IMR-90 (cell line): Measurements from ENCODE around the gene XRCC3. TPM values are rescaled to one million over a fixed set of nuclear protein-coding genes. Genes with fewer than 3 reads are reported as not detected.

Experiments
- ATAC-seq: fragments of 200-7000 bp; cut with Tn5 transposase; 2 replicates; pipeline ENCODE4 v1.9.1; 2020; ENCODE audit warnings: low read depth, mild to moderate bottlenecking, moderate library complexity
- BruUV-seq: library from RNA; stranded (reverse); fragments of 400-500 nt; replicated peaks from 2 replicates; lab custom pipeline; 2021; lab: Mats Ljungman, UMichigan
- CTCF ChIA-PET: fragments of 300-600 bp; formaldehyde crosslinking; extraction: SDS; loops from one replicate; lab custom pipeline; 2021; ENCODE audit warnings: antibody characterized with exemption; lab: Yijun Ruan, JAX
- POLR2A ChIA-PET: fragments of 300-600 bp; sonication (Branson Sonifier 250); formaldehyde crosslinking; loops from one replicate; lab custom pipeline; 2022; ENCODE audit warnings: antibody characterized with exemption; ENCODE audit not compliant: unreplicated experiment; lab: Charles Lee
- DNase-seq: peaks from one replicate; pipeline ENCODE4 v3.0.0; 2013
- H2AFZ ChIP-seq: replicated peaks from 2 replicates; pipeline ENCODE3; 2013; ENCODE audit warnings: low read length, mild to moderate bottlenecking; ENCODE audit not compliant: poor library complexity
- H2AK5ac ChIP-seq: 2 replicates; pipeline ENCODE4 v1.6.1; 2013; ENCODE audit warnings: low read depth, low read length, inconsistent platforms
- H2AK9ac ChIP-seq: replicated peaks from 2 replicates; pipeline ENCODE3; 2013; ENCODE audit warnings: mild to moderate bottlenecking, low read depth, low read length, moderate library complexity; ENCODE audit not compliant: poor library complexity
- H2BK120ac ChIP-seq: 2 replicates; pipeline ENCODE4 v1.6.1; 2013; ENCODE audit warnings: low read depth, low read length, inconsistent platforms
- H2BK15ac ChIP-seq: 3 replicates; pipeline ENCODE4 v1.6.1; 2013; ENCODE audit warnings: low read depth, low read length, inconsistent platforms
- H2BK20ac ChIP-seq: 2 replicates; pipeline ENCODE4 v1.6.1; 2013; ENCODE audit warnings: low read depth, mild to moderate bottlenecking, inconsistent platforms, low read length, moderate library complexity
- H2BK5ac ChIP-seq: 2 replicates; pipeline ENCODE4 v1.6.1; 2013; ENCODE audit warnings: mild to moderate bottlenecking, low read depth, low read length, inconsistent platforms; ENCODE audit not compliant: poor library complexity, severe bottlenecking
- H3K14ac ChIP-seq: replicated peaks from 2 replicates; pipeline ENCODE4 v1.6.1; 2013; ENCODE audit warnings: low read depth, low read length, inconsistent platforms
- H3K18ac ChIP-seq: 2 replicates; pipeline ENCODE4 v1.6.1; 2013; ENCODE audit warnings: low read depth, low read length, control low read depth
- H3K23ac ChIP-seq: 2 replicates; pipeline ENCODE4 v1.6.1; 2013; ENCODE audit warnings: low read depth, low read length, inconsistent platforms
- H3K27ac ChIP-seq: 2 replicates; pipeline ENCODE4 v1.5.1; 2013; ENCODE audit warnings: mild to moderate bottlenecking, control low read depth, low read length; ENCODE audit not compliant: insufficient read depth
- H3K27me3 ChIP-seq: 2 replicates; pipeline ENCODE4 v1.6.1; 2013; ENCODE audit warnings: low read length; ENCODE audit not compliant: control insufficient read depth, insufficient read depth
- H3K36me3 ChIP-seq: 2 replicates; pipeline ENCODE4 v1.6.1; 2013; ENCODE audit warnings: low read length, mixed read lengths; ENCODE audit not compliant: control insufficient read depth, insufficient read depth
- H3K4ac ChIP-seq: 2 replicates; pipeline ENCODE4 v1.6.1; 2013; ENCODE audit warnings: low read depth, low read length, inconsistent platforms
- H3K4me1 ChIP-seq: 2 replicates; pipeline ENCODE4 v1.6.1; 2013; ENCODE audit warnings: low read length, mixed read lengths; ENCODE audit not compliant: control insufficient read depth, insufficient read depth
- H3K4me2 ChIP-seq: 2 replicates; pipeline ENCODE4 v1.6.1; 2013; ENCODE audit warnings: low read depth, mild to moderate bottlenecking, control low read depth, low read length, moderate library complexity
- H3K4me3 ChIP-seq: 2 replicates; pipeline ENCODE4 v1.5.1; 2013; ENCODE audit warnings: low read depth, mild to moderate bottlenecking, control low read depth, low read length, moderate library complexity; ENCODE audit not compliant: insufficient read depth
- H3K56ac ChIP-seq: 2 replicates; pipeline ENCODE4 v1.6.1; 2013; ENCODE audit warnings: low read length, inconsistent platforms; ENCODE audit not compliant: insufficient read depth; ENCODE audit errors: extremely low read depth
- H3K79me1 ChIP-seq, 2 experiments: 2 replicates each; pipeline ENCODE4 v1.6.1; 2013; ENCODE audit warnings: low read length in 2 of 2, inconsistent platforms in 1 of 2, low read depth in 1 of 2
- H3K9ac ChIP-seq: 2 replicates; pipeline ENCODE4 v1.6.1; 2013; ENCODE audit warnings: low read depth, low read length, control low read depth
- H3K9me1 ChIP-seq: 2 replicates; pipeline ENCODE4 v1.6.1; 2013; ENCODE audit warnings: low read length, inconsistent platforms; ENCODE audit not compliant: insufficient read depth
- H3K9me3 ChIP-seq: 2 replicates; pipeline ENCODE4 v1.6.1; 2013; ENCODE audit warnings: low read length; ENCODE audit not compliant: control insufficient read depth, insufficient read depth
- H4K20me1 ChIP-seq: 2 replicates; pipeline ENCODE4 v1.6.1; 2013; ENCODE audit warnings: low read length, inconsistent platforms; ENCODE audit not compliant: insufficient read depth
- H4K5ac ChIP-seq: 2 replicates; pipeline ENCODE4 v1.6.1; 2013; ENCODE audit warnings: mild to moderate bottlenecking, low read depth, low read length, control low read depth
- H4K8ac ChIP-seq, 2 experiments: 2 replicates each; pipeline ENCODE4 v1.6.1; 2013; ENCODE audit warnings: low read depth in 2 of 2, low read length in 2 of 2, control low read depth in 1 of 2, inconsistent platforms in 1 of 2
- H4K91ac ChIP-seq: 2 replicates; pipeline ENCODE4 v1.6.1; 2013; ENCODE audit warnings: low read depth, low read length, inconsistent platforms; ENCODE audit not compliant: insufficient read depth
- CHD1 ChIP-seq: IDR thresholded peaks from 2 replicates; pipeline ENCODE4 v1.6.1; 2012; ENCODE audit warnings: low read depth, low read length, improper control_type of control experiment
- ELK1 ChIP-seq: fragments of 150-350 bp; IDR thresholded peaks from 2 replicates; pipeline ENCODE4 v1.6.1; 2016; ENCODE audit warnings: low read depth, mild to moderate bottlenecking, low read length, moderate library complexity, borderline replicate concordance
- FOS ChIP-seq: fragments of 150-350 bp; IDR thresholded peaks from 2 replicates; pipeline ENCODE4 v1.6.1; 2016; ENCODE audit warnings: low read depth, low read length
- MAFK ChIP-seq: IDR thresholded peaks from 2 replicates; pipeline ENCODE4 v1.6.1; 2012; ENCODE audit warnings: low read depth, low read length, improper control_type of control experiment
- MAZ ChIP-seq: IDR thresholded peaks from 2 replicates; pipeline ENCODE4 v1.6.1; 2012; ENCODE audit warnings: low read depth, mild to moderate bottlenecking, low read length, improper control_type of control experiment, moderate library complexity, borderline replicate concordance
- MXI1 ChIP-seq: IDR thresholded peaks from 2 replicates; pipeline ENCODE4 v1.6.1; 2012; ENCODE audit warnings: low read depth, mild to moderate bottlenecking, low read length, moderate library complexity, borderline replicate concordance
- NFE2L2 ChIP-seq: fragments of 150-350 bp; IDR thresholded peaks from 2 replicates; pipeline ENCODE4 v1.6.1; 2016; ENCODE audit warnings: low read depth, mild to moderate bottlenecking, low read length
- POLR2A ChIP-seq: IDR thresholded peaks from 2 replicates; pipeline ENCODE4 v1.6.1; 2012; ENCODE audit warnings: mild to moderate bottlenecking, low read depth, low read length
- RAD21 ChIP-seq: IDR thresholded peaks from 2 replicates; pipeline ENCODE4 v1.6.1; 2012; ENCODE audit warnings: low read length, improper control_type of control experiment
- RCOR1 ChIP-seq: IDR thresholded peaks from 2 replicates; pipeline ENCODE4 v1.6.1; 2012; ENCODE audit warnings: mild to moderate bottlenecking, low read length, improper control_type of control experiment; ENCODE audit not compliant: insufficient replicate concordance
- RFX5 ChIP-seq: IDR thresholded peaks from 2 replicates; pipeline ENCODE4 v1.8.0; 2012; ENCODE audit warnings: low read depth, mild to moderate bottlenecking, low read length, moderate library complexity
- WGBS, 2 experiments: methylation state at CpG; one replicate each; pipeline versions ENCODE4 v1.1.5 to v1.1.7; 2013; ENCODE audit warnings: missing lambda C conversion rate in 2 of 2; ENCODE audit not compliant: insufficient read length in 1 of 2; ENCODE audit errors: extremely low coverage in 2 of 2; 5-methylcytosine and 5-hydroxymethylcytosine counted together
- dilution Hi-C: fragments of 300-500 bp; cut with HindIII; formaldehyde crosslinking; loops from one replicate; pipeline ENCODE4 v1.14.3; 2018; ENCODE audit warnings: low sequenced_read_pairs; ENCODE audit not compliant: unreplicated experiment
- in situ Hi-C: fragments of 300-500 bp; cut with MboI; formaldehyde crosslinking; loops from 3 replicates; pipeline ENCODE4 v1.14.3; 2019; ENCODE audit warnings: low sequenced_read_pairs, inconsistent platforms, mixed read lengths
- intact Hi-C: fragments of 100-400 bp; cut with micrococcal nuclease; formaldehyde crosslinking; loops from 2 replicates; pipeline ENCODE4 v1.10.0; 2022
- polyA plus RNA-seq, 3 experiments: library from polyadenylated mRNA; depleted of rRNA; stranded (reverse); fragments of >200 nt; gene quantifications; 2 replicates each; pipeline ENCODE4 v1.2.3, GENCODE V29; 2012; ENCODE audit warnings: low replicate concordance in 1 of 3
- total RNA-seq: library from RNA; depleted of rRNA; stranded (reverse); fragments of >200 nt; gene quantifications from 2 replicates; pipeline ENCODE4 v1.2.3, GENCODE V29; 2012
- TF ChIP-seq, protein P1 (sequence below): fragments of 150-350 bp; IDR thresholded peaks from 2 replicates; pipeline ENCODE4 v1.6.1; 2017; ENCODE audit warnings: mild to moderate bottlenecking, antibody characterized with exemption, low read length, low read depth
- TF ChIP-seq, protein P2 (sequence below): conservative IDR thresholded peaks from 2 replicates; pipeline ENCODE4 v1.5.1; 2012; ENCODE audit warnings: mild to moderate bottlenecking, low read depth, low read length, improper control_type of control experiment

XRCC3 gene
- total and polyA plus RNA-seq, 2 of the 4 experiments (the other 2 are of a cell fraction) = 8.1 to 9.5 TPM

DNA sequence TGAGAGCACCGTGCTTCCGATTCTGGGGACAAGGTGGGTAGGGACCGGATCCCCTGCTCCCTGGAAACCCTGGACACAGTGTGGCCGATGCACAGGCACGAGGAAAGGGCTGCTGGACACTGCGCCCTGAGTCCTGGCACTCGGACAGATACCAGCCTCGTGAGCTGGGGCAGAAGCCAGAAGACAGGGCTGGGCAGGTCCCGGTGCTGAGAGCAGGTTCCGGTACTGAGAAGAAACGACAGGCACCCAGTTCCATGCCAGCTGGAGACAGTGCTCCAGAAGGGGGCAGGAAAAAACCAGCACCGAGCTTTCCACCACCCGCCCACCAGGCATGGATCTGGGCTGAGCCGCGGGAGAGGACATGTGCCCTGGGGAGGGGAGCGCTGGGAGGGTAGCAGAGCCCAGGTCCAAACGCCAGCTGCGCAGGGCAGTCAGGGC is 6.5 kb downstream of the XRCC3 start:
- POLR2A ChIA-PET = no interaction called here

More for the DNA sequence above, 6.5 kb downstream of the XRCC3 start:
- no peak overlapping the region for H3K4me2 ChIP-seq
- no peak overlapping the region for H3K4ac ChIP-seq
- no peak overlapping the region for H3K23ac ChIP-seq
- TF ChIP-seq FOS (no peak), ELK1 (no peak), RAD21 (no peak), CHD1 (no peak), POLR2A (no peak), MAZ (no peak), RCOR1 (no peak), RFX5 (no peak), MAFK (no peak), MXI1 (no peak), NFE2L2 (no peak)
- TF ChIP-seq, protein P1, sequence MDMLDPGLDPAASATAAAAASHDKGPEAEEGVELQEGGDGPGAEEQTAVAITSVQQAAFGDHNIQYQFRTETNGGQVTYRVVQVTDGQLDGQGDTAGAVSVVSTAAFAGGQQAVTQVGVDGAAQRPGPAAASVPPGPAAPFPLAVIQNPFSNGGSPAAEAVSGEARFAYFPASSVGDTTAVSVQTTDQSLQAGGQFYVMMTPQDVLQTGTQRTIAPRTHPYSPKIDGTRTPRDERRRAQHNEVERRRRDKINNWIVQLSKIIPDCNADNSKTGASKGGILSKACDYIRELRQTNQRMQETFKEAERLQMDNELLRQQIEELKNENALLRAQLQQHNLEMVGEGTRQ = no peak
- TF ChIP-seq, protein P2, sequence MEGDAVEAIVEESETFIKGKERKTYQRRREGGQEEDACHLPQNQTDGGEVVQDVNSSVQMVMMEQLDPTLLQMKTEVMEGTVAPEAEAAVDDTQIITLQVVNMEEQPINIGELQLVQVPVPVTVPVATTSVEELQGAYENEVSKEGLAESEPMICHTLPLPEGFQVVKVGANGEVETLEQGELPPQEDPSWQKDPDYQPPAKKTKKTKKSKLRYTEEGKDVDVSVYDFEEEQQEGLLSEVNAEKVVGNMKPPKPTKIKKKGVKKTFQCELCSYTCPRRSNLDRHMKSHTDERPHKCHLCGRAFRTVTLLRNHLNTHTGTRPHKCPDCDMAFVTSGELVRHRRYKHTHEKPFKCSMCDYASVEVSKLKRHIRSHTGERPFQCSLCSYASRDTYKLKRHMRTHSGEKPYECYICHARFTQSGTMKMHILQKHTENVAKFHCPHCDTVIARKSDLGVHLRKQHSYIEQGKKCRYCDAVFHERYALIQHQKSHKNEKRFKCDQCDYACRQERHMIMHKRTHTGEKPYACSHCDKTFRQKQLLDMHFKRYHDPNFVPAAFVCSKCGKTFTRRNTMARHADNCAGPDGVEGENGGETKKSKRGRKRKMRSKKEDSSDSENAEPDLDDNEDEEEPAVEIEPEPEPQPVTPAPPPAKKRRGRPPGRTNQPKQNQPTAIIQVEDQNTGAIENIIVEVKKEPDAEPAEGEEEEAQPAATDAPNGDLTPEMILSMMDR = no peak
- no TSS peak for BruUV-seq
- H3K9ac ChIP-seq = no peak overlapping the region
- H3K9me1 ChIP-seq = peaks cover 4% of the 10 kb centered on the region; the same call in 1 of the 2 replicates
- peaks cover 15% of the 10 kb centered on the region for H4K20me1 ChIP-seq
- no peak overlapping the region for H4K91ac ChIP-seq
- H3K27me3 ChIP-seq = no peaks in the 10 kb centered on the region
- 93% methylated on average over 13 of the region's 18 CpGs; no CpG with 5 or more reads in 1 of the 2 experiments for WGBS, 2 experiments
- no peak overlapping the region for H3K56ac ChIP-seq
- DNase-seq = no peak
- no peak overlapping the region for H2AK5ac ChIP-seq
- no peak overlapping the region for H2BK5ac ChIP-seq
- no peak overlapping the region for H3K14ac ChIP-seq
- H3K4me3 ChIP-seq = no peak overlapping the region
- H3K79me1 ChIP-seq = peaks cover 10 to 66% of the 10 kb centered on the region in 2 experiments; a peak in 3 of 4 replicates
- H3K9me3 ChIP-seq = no peaks in the 10 kb centered on the region
- dilution Hi-C loops (no loop called here), intact Hi-C loops (no loop called here), in situ Hi-C loops (no loop called here)
- no peak overlapping the region for H4K8ac ChIP-seq
- H2BK120ac ChIP-seq = no peak overlapping the region
- no peaks in the 10 kb centered on the region for H3K4me1 ChIP-seq
- no peak overlapping the region for H4K5ac ChIP-seq
- no peak for ATAC-seq
- no peak overlapping the region for H2AFZ ChIP-seq
- no peak overlapping the region for H3K27ac ChIP-seq
- H2BK15ac ChIP-seq = no peak overlapping the region
- no peak overlapping the region for H3K18ac ChIP-seq
- no peak overlapping the region for H2BK20ac ChIP-seq
- CTCF ChIA-PET = no interaction called here
- no peak overlapping the region for H2AK9ac ChIP-seq
- peaks cover 37% of the 10 kb centered on the region for H3K36me3 ChIP-seq
